HG03060 (cell line): ENCODE data around the gene SORCS2.

Source experiments
- ATAC-seq: cut with Tn5 transposase; IDR thresholded peaks from one replicate; pipeline ENCODE4 v1.9.1; 2021; ENCODE audit warnings: low read depth, moderate number of reproducible peaks; ENCODE audit not compliant: unreplicated experiment

Gene SORCS2

DNA sequence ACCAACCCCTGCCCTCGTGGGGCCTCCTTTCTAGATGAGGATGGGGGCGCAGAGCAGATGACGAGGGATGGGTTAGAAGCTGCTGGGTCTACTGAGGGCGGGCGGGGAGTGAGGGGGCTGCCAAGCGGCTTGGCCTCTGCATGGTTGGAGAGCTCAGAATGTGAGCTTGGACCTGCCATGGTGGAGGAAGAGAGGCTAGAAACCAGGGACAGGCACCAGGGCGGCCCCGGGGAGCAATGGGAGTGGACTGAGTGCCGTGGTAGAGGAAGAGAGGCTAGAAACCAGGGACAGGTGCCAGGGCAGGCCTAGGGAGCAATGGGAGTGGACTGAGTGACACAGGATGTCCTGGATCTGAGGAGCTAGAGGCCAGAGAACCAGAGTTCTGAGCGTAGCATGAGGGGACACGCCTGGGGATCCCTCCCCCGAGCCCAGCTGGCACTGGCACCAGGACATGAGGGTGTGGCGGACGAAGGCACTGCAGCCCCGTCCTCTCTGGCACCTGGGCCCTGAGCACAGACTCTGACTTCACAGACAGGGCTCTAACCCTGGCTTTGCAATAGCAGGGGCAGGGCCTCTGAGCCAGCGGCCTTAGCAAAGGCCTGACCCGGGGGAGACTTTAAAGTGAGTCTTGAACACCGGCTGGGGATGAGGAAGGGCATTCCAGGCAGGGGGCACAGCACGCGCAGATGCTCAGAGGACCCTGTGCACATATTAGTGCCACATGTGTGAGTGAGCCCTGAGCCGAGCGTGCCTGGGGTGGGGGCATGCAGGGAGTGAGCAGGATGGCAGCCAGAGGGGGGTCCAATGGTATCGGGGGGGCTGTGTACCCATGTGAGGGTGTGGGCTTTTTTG, 456.4 kb downstream of the SORCS2 start:
- ATAC-seq = no peak

GRCh38 chr4:7649411-7649740, 457.0 kb downstream of the SORCS2 start:
- no peak for ATAC-seq

DNA sequence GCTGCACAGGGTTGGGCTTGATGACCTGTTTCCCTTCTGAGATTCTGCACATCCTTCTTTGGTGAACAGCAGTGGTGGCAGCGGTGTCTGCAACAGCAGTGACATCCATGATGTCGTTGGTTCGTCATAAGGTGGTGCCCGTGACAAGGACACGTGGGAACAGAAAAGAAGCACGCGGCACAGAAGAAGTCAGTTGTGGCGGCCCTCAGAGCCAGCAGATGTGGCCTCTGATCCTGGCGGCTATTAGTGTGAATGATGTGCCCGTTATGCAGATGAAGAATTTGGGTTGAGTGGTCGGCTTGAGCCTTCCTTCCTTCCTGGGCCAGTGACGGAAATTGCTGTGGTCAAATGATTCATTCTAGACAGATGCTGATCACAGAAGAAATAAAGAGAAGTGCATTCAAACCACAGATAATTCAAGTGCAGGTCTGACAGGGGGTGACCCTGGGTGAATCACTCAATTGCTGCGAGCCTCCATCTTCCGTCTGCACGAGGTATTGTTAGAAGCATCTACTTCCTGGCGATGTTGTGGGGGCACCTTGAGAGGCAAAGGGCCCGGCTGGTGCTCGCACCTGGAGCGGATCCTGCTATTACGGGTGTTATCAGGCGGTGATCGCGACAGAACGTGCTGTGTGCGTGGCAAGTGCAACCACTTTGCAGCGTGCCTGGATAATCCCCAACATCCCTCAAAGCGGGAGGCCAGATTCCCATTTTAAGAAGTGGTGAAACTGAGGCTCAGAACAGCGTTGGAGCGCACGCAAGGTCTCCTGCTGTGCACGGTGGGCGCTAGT, 457.6 kb downstream of the SORCS2 start:
- ATAC-seq = no peak

DNA sequence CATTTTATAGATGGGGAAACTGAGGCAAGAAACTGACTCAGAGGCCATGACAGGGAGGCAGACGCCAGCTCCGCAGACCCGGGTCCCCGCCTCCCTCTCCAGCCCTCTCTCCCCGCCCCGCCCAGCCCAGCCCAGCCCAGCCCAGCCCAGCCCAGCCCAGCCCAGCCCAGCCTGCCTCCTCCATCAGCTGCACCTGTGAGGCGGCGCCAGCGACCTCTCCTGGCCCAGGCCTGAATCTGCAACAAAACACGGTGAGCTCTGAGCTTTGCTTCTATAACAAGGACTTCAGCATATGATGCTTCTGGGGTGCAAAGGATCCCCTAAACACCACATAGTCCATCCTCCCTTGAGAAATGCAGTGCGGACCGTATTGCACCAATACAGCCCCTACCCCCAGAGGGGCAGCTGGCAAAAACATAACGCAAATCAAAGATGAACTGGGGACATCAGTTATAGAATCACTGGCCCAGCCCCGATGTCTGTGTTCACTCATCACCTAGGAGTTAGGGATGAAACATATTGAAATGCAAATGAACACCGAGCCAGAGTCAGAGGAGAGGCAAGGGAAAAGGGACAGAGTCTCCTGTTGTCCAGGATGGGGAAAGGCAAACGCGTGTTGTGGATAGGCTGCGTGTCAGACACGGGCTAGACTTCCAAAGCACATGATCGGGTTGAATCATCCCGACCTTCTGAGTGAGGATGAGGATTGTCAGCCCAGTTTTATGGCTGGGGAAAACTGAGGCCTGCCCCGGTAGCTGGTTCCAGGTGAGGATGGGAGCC, 458.5 kb downstream of the SORCS2 start:
- no peak for ATAC-seq

- ATAC-seq = no peak
Observed at GRCh38 chr4:7651461-7651921, 459.2 kb downstream of the SORCS2 start.

GRCh38 chr4:7652006-7652405, 459.7 kb downstream of the SORCS2 start:
- no peak for ATAC-seq

GRCh38 chr4:7652451-7652881, 460.1 kb downstream of the SORCS2 start:
- no peak for ATAC-seq

DNA sequence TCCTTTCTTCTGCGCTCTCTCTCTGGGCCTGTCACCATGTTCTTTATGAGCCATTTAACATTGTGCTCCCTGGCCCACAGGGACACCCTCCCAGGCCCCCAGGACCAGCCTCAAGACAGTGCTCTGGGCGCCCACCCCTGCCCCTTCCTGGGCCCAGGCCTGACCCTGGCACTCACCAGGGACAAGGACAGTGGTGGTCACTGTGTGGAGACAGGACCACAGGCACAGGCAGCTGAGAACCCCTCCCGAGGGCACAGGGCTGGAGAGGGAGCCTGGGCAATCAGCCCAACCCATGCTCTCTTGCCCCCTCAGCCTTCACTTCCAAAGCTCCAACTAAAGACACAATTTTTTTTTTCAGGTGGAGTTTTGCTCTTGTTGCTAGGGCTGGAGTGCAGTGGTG, 460.6 kb downstream of the SORCS2 start:
- no peak for ATAC-seq

DNA sequence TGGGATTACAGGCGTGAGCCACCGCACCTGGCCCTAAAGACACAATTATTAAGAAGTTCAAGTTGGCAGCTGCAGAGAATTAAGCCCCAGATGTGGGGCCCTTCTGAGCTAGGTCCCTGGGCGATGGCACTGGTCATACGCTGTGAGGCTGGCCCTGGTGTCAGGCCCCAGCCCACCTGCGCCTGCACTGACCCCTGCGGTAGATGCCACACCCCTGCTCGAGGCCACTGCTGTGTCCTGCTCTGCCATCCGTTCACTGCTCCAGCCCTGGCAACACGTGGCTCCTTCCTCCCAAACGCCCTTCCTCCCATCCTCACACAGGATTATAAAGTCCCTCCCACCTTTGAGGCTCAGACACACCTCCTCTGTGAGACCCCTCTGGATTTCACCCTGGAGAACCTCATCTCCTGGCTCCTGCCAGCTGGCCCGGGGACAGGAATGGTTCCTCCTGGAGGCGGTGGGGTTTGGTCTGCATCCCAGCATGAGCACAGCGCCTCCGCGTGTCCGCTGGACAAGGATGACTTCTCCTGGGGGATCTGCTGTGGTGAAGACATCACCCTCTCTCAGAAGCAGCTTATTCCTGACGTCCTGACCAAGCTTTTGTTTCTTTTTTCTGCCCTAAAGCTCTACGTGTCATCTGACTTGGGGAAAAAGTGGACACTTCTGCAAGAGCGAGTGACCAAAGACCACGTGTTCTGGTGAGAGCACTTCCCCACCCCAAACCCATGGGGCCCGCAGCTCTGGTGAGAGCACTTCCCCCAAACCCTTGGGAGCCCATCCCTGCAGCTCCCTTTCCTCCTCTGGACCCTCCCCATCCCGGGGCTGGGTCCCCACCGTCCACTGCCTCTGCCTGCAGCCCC, 461.4 kb downstream of the SORCS2 start:
- ATAC-seq = no peak

DNA sequence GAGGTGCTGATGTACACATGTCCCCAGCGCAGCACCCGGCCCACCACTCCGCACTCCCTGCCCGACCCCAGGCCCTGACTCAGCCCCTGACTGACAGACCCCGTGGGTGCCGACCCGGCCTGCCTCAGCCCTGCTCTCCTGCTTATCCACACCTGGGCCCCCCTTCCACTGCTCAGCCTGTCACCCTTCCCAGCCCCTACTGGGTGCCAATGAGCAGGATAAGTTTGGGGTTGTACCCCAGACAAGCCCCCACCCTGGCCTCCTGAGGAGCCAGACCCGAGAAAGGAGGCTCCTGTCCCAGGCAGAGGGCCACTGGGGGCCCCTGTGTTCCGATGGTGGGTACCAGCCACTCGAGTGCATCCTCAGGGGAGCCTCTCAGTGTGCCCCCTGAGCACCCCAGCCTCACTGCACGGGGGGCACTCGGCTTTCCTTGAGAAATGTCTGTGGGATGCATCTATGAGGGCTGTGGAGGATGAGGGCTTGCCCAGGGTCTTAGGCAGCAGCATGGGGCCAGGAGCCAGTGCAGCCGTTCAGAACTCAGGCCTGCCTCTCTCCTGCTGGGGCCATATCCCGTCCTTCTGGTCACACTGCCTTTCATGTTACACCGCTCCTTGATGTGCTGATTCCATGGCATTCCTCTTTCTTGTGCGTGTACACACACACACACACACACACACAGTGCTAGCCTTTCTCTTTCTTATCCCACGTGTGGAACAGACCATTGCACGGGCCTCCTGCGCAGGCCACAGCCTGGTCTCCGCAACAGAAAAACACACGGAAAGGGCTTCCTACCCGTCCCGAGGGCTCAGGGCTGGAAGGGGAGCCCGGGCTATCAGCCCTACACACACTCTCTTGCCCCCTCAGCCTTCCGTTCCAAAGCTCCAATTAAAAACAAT, 462.5 kb downstream of the SORCS2 start:
- ATAC-seq = no peak

DNA sequence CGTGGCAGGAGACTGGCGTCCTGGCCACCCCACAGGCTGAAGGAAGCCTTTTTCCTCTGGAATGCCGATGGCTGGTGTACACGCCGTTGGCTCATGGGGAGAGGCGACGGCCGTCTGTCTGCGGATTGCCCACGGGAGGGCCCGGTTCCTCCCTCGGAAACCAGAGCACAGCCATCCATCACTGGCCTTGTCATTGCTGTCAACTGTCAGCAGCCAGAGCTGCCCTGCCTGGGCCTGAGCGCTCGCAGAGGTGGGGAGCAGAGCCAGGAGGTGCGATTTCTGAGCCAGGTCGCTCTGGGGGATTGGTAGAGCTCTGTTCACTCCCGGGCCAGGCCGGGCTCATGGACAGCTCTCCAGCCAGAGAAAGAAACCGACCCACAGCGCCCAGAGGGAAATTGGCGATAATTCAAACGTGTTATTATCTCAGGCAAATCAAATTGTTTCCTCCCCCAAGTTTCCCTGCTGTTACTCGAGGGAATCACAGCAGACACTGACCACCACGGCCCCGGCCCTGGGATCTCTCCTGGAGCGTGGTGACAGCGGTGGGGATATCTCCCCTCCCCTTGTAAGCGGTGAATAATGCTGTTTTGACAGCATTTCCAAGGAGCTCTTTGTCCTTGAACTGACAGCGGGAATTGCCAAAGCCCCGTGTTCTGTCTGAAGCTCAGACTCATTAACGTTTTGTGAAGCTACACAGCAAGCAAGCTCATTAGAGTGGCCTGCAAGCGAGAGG, 463.3 kb downstream of the SORCS2 start:
- ATAC-seq = no peak

GRCh38 chr4:7656244-7656800, 464.0 kb downstream of the SORCS2 start:
- no peak for ATAC-seq

- no peak for ATAC-seq
Observed at GRCh38 chr4:7657545-7658297, 465.4 kb downstream of the SORCS2 start.

GRCh38 chr4:7658341-7659204, 466.2 kb downstream of the SORCS2 start:
- ATAC-seq = no peak

DNA sequence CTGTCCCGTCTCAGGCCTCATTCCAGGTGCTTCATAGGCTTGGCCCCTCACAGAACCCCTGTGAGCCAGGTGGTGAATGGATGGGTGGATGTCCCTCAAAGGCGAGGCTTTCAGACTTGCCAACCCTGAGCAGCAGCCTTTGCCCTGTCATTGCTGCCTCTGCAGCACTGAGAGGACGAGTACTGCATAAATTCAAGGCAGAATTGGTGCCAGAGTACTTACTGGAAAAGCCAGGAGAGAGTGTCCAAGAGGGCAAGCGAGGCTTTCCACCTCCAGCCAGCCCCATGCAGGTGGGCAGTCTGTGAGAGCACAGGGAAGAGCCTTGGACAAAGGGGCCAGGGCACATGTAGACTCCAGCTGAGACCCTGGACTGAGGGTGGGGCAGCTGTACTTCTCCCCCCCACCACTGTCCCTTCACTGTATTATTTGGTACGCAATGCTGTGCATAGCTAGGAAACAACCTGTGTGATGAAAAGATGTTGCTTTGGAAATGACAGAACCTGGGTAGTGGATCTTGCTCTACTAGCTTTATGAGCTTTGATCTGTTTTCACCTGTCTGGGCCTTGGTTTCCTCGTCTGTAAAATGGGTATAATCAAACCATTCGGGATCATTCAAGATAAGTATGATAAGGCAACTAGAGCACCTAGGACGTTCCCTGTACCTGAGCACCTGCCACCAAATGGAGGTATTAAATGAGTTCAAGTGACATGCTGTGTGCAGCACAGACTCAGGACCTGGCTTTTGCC, 467.3 kb downstream of the SORCS2 start:
- no peak for ATAC-seq
